ENCODE data around the gene KRTAP5-3.

GRCh38 chr11:1643146-1643690 lies 35.0 kb upstream of the KRTAP5-3 start:
- TF ChIP-seq SP2 (IDR thresholded peaks at IDR 0.05; ENCODE audit: low read length) (no peak), EGR1 (IDR thresholded peaks at IDR 0.05; ENCODE audit: borderline replicate concordance, low read depth, low read length) (no peak), ZNF274 (IDR thresholded peaks at IDR 0.05; ENCODE audit: borderline replicate concordance, extremely low read depth, low read length) (no peak), ASH2L (IDR thresholded peaks at IDR 0.05; ENCODE audit: low read length) (no peak), CEBPB (IDR thresholded peaks at IDR 0.05; ENCODE audit: low read depth, low read length) (no peak), CTCF (IDR thresholded peaks at IDR 0.05; ENCODE audit: control extremely low read depth in 1 of 3, insufficient read depth in 1 of 3, low read depth in 1 of 3, low read length in 3 of 3) (no peak), SP1 (IDR thresholded peaks at IDR 0.05; ENCODE audit: low read depth, low read length) (no peak), USF2 (IDR thresholded peaks at IDR 0.05; ENCODE audit: low read length) (no peak), ATF3 (IDR thresholded peaks at IDR 0.05; ENCODE audit: insufficient read depth, low read depth, low read length) (no peak), TAF7 (optimal IDR thresholded peaks at IDR 0.05; ENCODE audit: borderline replicate concordance, low read depth, low read length) (no peak), BCL11A (IDR thresholded peaks at IDR 0.05; ENCODE audit: low read depth in 2 of 2, low read length in 2 of 2) (no peak)

Measured in H1 (cell line).